ENCODE measurements around the gene LRRC37A3.
"Not testable (repeated sequence)": the region's sequence is repeated elsewhere in the genome, so short reads cannot be mapped to it uniquely, and the experiment has no call there.

DNA sequence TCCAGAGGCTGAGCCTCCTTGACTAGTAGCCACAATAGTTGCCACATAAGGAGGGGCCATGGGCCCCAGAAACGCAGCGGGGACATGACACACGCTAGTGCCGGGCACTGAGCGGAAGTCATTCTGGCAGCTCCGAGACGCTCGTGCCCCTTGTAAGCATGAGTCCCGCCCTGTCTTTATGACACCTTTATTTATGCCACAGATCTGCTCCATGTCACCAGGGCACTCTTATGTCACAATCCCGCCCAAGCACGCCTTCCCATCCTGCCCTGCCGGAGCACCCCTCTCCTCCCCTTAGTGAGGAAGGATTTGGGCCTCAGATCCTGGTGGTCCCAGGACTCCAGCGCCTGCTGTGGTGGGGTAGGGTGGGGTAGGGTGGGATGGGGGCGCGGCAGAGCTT, 22.1 kb downstream of the LRRC37A3 start:
- TF ChIP-seq TAF1 (IDR thresholded peaks at IDR 0.05; ENCODE audit: borderline replicate concordance, low read depth, low read length); POLR2AphosphoS5 (IDR thresholded peaks at IDR 0.05; ENCODE audit: low read depth, low read length): not testable (repeated sequence)

Data from GM12892 (cell line).